ENCODE measurements around the gene DES. TPM values are rescaled to one million over a fixed set of nuclear protein-coding genes. Genes with fewer than 3 reads are reported as not detected.

DES gene
- total and polyA plus RNA-seq, 9 of the 15 experiments (the other 6 are each of a cell fraction or from before 2014, with no cell fraction given): 2.5 to 58.9 (median 21.9) TPM

DNA sequence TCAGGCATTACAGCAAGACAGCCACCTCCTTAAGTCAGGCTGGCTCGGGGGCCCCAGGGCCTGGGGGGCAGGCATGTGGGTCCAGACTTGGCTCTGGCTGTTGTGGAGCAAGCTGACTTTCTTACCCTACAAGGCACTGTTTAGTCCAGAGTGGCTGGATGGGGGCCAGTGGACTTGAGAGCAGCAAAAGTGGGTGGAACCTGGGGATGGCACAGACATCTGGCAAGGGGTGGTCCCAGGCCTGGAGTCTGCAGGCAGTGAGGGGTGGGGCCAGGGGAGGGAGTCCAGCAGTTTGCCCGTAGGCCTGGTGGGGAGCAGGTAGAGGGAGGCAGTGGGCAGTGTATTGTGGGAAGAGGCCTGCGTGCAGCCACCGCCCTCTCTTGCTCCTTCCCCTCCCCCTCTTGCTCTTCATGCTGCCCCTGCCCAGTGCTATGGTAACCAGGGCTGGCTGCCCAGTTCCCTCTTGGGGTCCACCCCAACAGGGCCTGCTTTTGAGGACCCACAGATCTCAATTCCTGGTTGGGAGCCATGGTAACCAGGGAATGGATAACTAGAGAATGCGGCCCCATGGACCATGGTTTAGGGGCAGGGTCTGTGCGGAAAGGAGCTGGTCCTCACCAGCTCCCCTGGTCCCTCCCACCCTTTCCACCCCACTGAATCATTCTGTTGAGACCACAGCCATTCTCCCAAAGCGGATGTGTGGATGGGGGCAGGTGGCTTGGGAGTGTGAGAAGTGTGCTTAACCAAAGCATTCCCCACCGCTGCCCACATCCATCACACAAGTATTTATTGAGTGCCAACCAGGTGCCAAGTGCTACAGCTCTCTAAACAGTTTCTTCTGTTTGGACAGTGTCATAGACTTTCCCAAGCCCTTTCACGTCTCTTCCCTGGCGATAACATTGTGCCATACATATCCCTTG is 35.8 kb downstream of the DES start:
- WGBS (ENCODE audit: insufficient coverage, low coverage, missing lambda C conversion rate): 81% methylated on average over 4 of the region's 10 CpGs
- Histone ChIP-seq H3K4me3 (no peak overlapping the region), H4K20me1 (replicated peaks; ENCODE audit: control insufficient read depth, insufficient read depth, low read length) (no peaks in the 10 kb centered on the region), H3K9ac (ENCODE audit: insufficient read depth in 1 of 2, low read depth in 2 of 2, low read length in 2 of 2) (peak overlapping the region in 1 of 2 experiments; percentile 76; a peak in 2 of 4 replicates), H3K9me3 (replicated peaks; ENCODE audit: control insufficient read depth, insufficient read depth, low read depth, low read length) (no peaks in the 10 kb centered on the region), H3K79me2 (ENCODE audit: control insufficient read depth, insufficient read depth, low read length) (no peaks in the 10 kb centered on the region), H2AFZ (ENCODE audit: low read depth, low read length) (no peak overlapping the region), H3K4me1 (replicated peaks in 1 of 2; ENCODE audit: control insufficient read depth in 2 of 2, insufficient read depth in 2 of 2, low read length in 2 of 2) (peaks cover 12 to 17% of the 10 kb centered on the region in 2 experiments; a peak in 4 of 5 replicates), H3K9me1 (ENCODE audit: control insufficient read depth, insufficient read depth, low read length) (no peaks in the 10 kb centered on the region), H3K4me2 (ENCODE audit: insufficient read depth, low read length) (no peak overlapping the region), H3K27ac (ENCODE audit: extremely low read depth, low read depth, low read length) (no peak overlapping the region), H3K27me3 (ENCODE audit: control insufficient read depth in 2 of 2, insufficient read depth in 2 of 2, low read length in 2 of 2) (no peaks in the 10 kb centered on the region), H3K36me3 (ENCODE audit: control insufficient read depth, insufficient read depth, low read length) (no peaks in the 10 kb centered on the region)
- DNase-seq (ENCODE audit: extremely low read depth in 1 of 4, low spot score in 3 of 4) (no peak), FAIRE-seq (no peak), ATAC-seq (no peak)
- in situ Hi-C loops (cut with MboI): no loop called here
- BruUV-seq (replicated peaks): no TSS peak
- POLR2A ChIA-PET: no interaction called here
- intact Hi-C loops (cut with micrococcal nuclease): no loop called here
- CTCF ChIA-PET (ENCODE audit: low intra/inter-chr PET ratio): no interaction called here
- TF ChIP-seq TBP (optimal IDR thresholded peaks at IDR 0.05; ENCODE audit: low read depth, low read length) (no peak), NRF1 (conservative IDR thresholded peaks at IDR 0.05 in 1 of 2, IDR thresholded peaks at IDR 0.05 in 1 of 2) (no peak), CBX5 (IDR thresholded peaks at IDR 0.05; ENCODE audit: borderline replicate concordance, low read depth) (no peak), KDM1A (IDR thresholded peaks at IDR 0.05) (no peak), SMAD1 (IDR thresholded peaks at IDR 0.05; ENCODE audit: low read depth, low read length, partially characterized antibody) (no peak), EZH2 (IDR thresholded peaks at IDR 0.05; ENCODE audit: borderline replicate concordance, low read depth, low read length) (no peak), NCOR1 (IDR thresholded peaks at IDR 0.05) (no peak), NBN (IDR thresholded peaks at IDR 0.05; ENCODE audit: low read depth) (no peak), SP2 (IDR thresholded peaks at IDR 0.05; ENCODE audit: extremely low read depth, low read depth, low read length, poor library complexity, severe bottlenecking) (no peak), MTA2 (IDR thresholded peaks at IDR 0.05; ENCODE audit: low read depth) (no peak), MED1 (CRISPR knock-in tag; IDR thresholded peaks at IDR 0.05; ENCODE audit: borderline replicate concordance) (no peak), ETV1 (tag; conservative IDR thresholded peaks at IDR 0.05; ENCODE audit: low read depth) (no peak), RBM22 (IDR thresholded peaks at IDR 0.05; ENCODE audit: low read depth, low read length, poor library complexity, severe bottlenecking) (no peak)
- TF ChIP-seq, protein P1, sequence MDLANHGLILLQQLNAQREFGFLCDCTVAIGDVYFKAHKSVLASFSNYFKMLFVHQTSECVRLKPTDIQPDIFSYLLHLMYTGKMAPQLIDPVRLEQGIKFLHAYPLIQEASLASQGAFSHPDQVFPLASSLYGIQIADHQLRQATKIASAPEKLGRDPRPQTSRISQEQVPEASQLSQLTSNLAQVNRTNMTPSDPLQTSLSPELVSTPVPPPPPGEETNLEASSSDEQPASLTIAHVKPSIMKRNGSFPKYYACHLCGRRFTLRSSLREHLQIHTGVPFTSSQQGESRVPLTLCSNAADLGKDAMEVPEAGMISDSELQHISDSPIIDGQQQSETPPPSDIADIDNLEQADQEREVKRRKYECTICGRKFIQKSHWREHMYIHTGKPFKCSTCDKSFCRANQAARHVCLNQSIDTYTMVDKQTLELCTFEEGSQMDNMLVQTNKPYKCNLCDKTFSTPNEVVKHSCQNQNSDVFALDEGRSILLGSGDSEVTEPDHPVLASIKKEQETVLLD (IDR thresholded peaks at IDR 0.05): no peak

Data from K562 (cell line).